Nucleus accumbens (tissue), 56 donors: Measurements from ENCODE around the gene DVL1.
"Not testable (repeated sequence)": the region's sequence is repeated elsewhere in the genome, so short reads cannot be mapped to it uniquely, and the experiment has no call there.

Experiments used
- DNase-seq, 56 donors: peaks; one replicate each; lab custom pipeline; 2025; lab: John Stamatoyannopoulos, UW

The DVL1 gene

DNA sequence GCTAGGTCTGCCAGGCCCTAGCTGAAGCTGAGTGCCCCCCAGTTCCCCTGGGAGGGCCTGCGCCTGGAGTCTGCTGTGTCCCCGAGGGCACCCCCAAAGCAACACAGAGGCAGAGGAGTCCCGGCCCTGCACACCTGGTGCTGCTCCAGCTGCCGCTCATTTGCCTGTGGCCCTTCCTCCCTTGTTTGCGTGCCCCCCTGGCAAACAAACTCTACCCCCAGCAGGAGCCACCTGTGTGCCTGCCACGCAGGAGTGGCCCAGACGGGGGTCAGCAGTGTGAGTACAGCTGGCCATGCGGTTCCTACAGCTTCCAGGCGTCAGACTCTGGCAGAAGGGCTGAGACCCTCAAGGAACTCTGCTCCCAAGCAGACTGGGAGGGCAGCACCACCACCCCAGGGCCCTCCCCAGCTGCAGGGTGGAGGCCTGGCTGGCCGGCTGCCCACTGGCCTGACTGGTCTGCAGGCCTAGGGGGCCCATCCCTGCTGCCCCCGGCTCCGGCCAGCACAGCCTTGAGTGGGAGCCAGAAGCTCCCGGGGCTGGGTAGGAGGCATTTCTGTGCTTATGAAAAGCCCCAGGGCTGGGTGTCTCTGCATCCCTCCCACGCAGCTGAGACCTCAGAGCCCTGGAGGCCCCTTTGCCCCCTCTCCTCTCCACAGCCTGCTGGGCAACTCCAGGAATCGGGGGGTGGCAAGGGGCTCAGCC, 18.7 kb downstream of the DVL1 start:
- DNase-seq = no peak

DNA sequence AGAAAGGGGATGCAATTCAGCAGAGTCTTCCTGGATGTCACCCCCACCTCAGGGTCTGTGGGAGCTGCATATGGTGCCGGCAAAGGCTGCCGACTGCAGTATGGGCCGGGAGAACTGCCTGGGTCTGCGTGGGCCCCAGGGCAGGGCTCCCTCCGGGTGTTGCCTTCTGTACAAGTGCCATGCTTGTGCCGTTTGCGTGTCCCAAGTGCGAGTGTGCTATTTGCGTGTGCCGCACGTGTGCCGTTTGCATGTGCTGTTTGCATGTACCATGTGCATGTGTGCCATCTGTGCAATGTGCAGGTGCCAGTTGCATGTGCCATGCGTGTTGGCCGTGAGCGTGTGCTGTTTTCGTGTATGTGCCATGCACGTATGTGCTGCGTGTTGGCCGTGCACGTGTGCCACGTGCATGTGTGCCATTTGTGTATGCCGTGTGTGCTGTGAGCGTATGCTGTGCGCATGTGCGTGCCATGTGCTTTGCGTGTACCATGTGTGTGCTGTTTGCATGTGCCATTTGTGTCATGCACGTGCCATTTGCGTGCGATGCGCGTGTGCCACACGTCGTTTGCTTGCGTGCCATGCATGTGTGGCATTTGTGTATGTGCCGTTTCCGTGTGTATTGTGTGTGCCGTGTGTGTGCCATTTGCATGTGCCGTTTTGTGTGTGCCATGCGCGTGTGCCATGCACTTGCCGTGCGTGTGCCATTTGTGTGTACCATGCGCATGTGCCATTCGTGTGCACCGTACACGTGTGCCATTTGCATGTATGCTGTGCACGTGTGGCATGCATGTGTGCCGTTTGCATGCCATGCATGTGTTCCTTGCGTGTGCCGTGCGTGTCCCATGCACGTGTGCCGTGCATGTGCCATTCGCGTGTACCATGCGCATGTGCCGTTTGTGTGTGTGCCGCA, 19.7 kb downstream of the DVL1 start:
- no peak for DNase-seq

DNA sequence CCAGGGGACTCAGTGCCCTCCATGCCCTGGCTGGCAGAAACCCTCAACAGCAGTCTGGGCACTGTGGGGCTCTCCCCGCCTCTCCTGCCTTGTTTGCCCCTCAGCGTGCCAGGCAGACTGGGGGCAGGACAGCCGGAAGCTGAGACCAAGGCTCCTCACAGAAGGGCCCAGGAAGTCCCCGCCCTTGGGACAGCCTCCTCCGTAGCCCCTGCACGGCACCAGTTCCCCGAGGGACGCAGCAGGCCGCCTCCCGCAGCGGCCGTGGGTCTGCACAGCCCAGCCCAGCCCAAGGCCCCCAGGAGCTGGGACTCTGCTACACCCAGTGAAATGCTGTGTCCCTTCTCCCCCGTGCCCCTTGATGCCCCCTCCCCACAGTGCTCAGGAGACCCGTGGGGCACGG, 21.0 kb downstream of the DVL1 start:
- DNase-seq = no peak

DNA sequence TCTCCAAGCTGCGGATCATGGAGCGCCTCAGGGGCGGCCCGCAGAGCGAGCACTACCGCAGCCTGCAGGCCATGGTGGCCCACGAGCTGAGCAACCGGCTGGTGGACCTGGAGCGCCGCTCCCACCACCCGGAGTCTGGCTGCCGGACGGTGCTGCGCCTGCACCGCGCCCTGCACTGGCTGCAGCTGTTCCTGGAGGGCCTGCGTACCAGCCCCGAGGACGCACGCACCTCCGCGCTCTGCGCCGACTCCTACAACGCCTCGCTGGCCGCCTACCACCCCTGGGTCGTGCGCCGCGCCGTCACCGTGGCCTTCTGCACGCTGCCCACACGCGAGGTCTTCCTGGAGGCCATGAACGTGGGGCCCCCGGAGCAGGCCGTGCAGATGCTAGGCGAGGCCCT, 21.9 kb downstream of the DVL1 start:
- no peak for DNase-seq

DNA sequence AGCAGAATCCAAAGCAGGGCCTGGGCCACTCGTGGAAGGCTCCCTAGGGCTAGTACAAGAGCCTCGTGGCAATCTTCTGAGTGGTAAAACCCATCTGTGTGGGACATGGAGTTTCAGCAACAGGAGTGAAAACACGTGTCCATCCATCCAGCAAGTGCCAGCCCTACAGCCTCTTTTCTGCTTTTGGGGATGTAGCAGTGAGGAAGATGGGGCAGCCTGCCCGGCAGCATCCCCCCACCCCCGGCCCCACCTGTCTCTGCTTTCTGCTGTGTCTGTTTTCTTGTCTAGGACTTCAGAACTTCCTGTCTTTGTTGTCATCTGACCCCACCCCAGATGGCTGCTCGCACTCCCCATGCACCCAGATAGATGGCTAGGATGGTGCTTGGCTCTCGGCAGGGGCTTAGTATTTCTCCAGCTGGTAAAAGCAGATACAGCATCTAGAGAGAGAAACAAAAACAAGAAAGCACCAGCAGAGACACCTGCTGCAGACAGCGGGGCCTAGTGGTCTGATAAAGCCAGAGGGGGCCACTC, 23.1 kb downstream of the DVL1 start:
- DNase-seq = no peak

DNA sequence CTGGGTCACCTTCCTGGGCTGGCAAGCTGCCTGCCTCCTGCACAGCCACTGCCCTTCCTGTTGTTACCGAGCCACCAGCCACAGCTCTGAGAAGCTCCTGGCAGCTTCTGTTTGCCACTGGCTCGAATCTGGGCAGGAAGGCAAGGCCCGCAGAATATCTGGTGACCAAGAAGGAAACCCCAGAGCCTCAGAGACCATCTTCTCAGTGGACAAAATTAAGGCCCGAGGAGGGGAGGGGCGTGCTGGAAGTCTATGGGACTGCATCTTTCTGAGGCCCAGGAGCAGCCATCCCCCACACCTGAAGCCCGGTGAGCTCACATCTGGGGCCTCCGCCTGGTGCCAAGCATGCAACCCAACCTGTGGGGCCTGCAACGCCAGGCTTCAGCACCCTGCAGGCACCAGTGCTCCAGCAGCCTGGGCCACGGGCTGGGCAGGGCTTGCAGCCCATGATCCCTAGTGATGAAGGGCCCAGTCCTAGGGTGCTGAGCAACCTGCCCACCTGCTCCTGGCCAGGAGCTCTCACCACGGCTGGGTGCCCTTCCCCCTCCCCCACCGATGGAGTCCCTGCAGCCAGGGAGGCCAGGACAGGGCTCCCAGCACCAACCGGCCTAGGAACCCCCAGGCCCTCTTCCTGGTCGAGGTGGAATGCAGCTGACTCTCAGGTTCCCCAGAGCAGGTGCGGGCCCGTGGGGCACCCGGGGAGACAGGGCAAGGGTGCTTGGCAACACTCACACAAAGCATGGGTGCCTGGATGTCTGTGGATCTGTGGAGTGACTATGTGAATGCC, 23.7 kb downstream of the DVL1 start:
- DNase-seq = no peak

DNA sequence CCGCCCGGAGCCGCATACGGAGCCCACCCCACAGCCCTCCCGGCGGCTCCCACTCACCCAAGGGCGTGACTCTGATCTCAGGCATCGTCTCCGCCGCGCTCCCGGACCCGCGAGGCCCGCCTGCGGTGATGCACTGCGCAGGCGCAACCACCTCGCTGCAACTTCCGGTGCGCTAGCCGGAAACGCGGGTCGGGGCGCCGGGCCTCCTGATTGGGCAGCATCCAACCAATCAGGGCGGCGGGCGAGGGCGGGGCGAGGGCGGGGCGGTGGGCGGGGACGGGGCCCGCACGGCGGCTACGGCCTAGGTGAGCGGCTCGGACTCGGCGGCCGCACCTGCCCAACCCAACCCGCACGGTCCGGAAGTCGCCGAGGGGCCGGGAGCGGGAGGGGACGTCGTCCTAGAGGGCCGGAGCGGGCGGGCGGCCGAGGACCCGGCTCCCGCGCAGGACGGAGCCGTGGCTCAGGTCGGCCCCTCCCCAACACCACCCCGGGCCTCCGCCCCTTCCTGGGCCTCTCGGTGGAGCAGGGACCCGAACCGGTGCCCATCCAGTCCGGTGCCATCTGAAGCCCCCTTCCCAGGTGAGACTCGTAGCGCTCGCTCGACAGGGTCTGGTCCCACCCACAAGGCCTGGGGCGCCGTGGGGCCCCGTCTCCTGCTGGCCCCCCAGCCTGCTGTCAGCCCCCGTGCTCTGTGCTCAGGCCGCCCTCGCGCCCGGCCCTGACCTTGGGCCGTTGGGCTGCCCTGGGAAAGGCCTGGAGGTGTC, 24.5 kb downstream of the DVL1 start, which contains the start of the genes CPTP and INTS11:
CPTP (plus strand) TSS at position 279 of the 764 bp plus-strand sequence. CDS start 2,109 bp downstream, outside the sequence.
INTS11 (minus strand) TSS at position 137 of the 764 bp plus-strand sequence; CDS start at position 85, 52 bp downstream.
- peak in 54 of 56 donors; percentile 63 to 94 (median 84) for DNase-seq

DNA sequence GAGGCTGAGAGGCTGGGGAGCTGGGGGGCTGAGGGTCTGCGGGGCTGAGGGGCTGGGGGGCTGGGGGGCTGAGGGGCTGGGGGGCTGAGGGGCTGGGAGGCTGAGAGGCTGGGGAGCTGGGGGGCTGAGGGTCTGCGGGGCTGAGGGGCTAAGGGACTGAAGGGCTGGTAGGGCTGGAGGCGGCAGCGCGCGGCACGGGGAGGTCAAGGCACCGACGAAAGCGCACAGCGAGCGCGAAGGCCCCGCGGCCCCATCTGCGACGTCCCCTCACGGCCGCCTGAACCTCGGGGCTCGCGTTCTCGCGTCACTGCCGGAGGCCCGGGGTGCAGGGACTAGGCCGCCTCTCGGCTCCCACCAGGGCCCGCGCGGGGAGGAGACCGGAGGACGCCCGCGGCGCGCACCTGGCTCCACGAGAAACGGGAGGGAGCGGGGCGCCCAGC, 25.1 kb downstream of the DVL1 start:
- no peak for DNase-seq

DNA sequence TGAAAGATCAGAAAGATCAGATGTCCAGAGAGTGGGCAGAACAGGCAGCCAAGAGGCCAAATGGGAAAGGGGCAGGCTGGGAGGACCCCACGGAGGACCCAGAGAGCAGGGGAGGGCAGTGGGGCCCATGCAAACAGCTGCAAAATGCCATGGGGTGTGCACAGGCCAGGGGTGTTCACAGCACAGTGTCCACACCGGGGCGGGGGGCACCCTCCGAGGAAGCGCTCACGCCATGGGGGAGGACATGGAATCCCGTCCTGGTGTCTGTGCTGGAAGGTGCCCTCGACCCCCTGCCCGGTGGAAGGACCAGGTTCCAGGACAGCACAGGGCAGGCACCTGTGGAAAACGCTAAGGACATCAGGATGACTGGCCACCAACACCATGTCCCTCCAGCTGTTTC, 26.3 kb downstream of the DVL1 start:
- no peak for DNase-seq

DNA sequence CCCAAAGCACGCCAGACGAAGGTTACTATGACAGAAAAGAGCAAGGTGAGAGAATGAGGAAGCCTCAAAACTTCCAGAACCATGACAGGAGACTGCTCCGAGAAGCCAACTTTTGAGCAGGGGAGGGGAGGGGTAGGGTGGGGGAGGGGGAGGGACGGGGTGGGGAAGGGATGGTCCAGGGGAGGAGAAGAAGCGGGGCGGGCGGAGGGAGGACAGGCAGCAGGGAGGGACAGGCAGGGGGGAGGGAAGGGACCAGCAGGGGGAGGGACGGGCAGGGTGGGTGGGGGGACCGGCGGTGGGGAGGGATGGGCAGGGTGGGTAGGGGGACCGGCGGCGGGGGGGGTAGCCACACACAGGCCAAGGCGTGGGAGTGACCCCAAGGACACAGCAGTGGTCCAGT, 26.8 kb downstream of the DVL1 start:
- no peak for DNase-seq

DNA sequence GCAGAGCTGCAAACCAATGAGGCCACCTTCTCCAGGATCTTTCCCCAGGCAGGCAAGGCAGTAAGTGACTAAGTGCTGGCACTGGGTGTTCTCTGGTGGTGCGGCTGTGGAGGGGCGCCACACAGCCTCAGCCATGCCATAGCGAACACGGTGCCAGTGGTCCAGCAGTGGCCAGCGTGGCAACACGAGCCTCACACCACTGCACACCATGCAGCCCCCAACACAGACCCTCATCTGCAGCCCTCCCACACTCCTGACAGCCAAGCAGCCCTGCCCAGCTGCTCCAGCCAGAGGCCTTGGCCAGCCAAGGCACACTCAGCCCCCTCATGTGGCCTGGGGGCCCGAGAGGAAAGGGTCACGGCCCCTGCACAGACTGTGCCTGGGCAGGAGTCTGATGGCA, 27.7 kb downstream of the DVL1 start:
- no peak for DNase-seq

DNA sequence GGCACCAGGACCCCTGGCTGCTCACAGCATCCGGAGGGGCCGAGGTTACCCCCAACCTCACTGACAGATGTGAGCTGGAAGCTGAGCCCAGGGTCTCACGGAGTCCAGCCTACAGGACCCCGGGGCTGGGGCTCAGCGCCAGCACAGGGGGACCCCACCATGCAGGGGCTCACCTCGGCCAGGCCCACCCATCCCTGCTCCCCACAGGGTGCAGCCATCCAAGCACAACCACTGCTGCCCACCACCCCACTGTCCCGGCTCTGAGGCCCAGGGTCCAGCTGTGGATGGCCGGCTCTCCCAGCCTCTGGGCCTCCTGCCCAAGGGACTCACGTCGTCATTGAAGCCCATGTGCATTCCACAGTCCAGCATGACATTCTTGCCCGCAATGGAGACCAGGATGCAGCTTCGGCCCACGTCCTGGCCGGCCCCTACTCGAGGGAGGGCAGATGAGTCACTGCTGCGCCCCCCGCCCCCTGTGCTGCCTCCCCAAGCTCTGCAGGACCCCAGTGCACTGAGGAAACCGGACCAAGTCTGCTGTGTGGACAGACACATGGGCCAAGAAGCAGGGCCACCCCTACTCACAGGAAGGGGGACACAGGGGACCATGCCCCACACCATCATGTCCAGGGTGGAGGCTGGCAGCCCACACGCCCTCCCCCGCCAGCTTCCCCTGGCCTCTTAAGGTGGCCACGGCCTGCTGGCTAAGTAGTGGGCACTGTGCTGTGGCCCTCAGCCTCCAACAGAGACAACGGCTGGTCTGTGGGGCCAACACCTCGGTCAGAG, 28.4 kb downstream of the DVL1 start:
- DNase-seq = no peak

DNA sequence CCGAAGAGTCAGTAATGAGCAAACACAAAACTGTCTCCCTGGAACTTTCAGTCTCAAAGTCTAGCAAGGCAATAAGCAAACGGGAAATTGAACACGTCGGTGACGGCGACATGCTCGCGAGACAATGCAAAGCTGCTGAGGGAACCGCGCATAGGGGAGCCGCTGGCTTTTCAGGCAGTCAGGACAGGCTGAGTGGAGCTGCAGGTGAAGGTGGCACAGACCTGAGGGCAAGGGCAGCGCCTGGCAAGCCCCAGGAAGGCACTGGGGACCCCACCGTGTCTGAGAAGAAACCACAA, 29.6 kb downstream of the DVL1 start:
- no peak for DNase-seq

DNA sequence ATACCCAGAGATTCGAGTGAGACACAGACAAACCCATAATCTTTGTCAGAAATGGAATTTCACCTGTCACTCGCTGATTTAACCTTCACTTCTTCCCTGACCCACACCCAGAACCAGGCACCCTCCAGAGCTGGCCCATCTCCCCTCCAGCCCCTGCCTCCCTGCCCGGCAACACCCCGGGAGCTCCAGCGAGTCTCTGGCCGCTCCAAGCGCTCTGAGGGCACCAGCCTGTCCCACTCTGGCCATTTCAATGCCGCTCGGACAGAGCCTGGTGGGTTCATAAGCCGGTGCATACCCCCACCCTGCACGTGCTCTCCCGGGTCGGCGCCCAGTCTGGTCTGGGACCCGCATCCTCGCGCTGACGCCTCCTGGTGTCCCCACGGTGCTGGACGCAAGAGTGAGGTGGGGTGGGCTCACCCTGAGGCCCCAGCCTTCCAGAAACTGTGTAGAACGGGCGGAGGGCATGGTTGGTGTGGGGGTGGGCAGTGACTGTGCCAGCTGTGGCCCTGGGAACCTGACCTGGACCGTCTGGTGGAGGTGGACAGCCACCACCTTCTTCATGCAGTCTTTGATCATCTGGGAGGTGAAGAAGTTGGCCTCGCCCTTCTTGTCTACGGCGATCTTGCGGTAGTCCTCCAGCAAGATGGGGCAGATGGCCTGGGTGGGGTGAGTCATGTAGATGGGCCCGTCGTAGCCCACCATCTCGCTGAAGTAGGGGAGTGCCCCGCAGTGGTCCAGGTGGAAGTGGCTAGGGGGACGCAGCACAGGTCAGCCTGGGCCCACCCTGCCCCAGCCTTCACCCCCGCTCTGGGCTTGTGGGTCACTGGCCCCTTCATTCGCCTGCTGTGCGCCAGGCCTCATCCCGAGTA, 30.2 kb downstream of the DVL1 start:
- no peak for DNase-seq

DNA sequence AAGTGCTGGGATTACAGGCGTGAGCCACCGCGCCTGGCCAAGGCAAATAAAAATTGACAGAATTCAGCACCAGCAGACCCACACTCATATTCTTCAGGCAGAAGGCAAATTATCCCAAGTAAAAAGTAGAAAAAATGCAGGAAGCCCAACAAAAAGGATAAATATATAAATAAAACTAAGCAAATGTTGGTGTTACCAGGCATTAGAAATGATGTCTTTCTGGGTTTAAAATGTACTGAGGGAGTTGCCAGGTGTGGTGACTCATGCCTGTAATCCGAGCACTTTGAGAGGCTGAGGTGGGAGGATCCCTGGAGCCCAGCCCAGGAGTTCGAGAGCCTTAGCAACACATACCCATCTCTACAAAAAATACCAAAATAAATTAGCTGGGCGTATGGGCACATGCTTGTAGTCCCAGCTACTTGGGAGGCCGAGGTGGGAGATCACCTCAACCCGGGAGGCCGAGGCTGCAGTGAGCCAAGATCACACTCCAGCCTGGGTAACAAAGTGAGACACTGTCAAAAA, 31.0 kb downstream of the DVL1 start:
- DNase-seq = peak in 24 of 56 donors; percentile 10 to 72 (median 27)

DNA sequence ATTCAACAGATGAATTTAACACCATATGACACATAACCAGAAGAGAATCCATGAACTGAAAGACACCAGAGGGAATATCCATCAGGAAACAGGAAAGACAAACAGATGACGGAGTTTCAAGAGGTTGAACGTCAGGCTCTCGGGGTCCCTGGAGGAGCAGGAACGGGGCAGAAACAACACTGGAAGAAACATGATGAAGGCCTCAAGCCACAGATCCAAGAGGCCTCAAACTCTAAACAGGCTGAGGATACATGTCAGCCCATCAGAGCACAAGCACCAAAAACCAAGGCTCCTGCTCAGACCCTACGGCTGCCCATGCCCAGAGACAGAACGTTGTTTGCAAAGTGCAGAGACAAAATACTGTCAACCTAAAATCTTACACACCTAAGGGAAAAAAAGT, 31.8 kb downstream of the DVL1 start:
- DNase-seq = no peak

DNA sequence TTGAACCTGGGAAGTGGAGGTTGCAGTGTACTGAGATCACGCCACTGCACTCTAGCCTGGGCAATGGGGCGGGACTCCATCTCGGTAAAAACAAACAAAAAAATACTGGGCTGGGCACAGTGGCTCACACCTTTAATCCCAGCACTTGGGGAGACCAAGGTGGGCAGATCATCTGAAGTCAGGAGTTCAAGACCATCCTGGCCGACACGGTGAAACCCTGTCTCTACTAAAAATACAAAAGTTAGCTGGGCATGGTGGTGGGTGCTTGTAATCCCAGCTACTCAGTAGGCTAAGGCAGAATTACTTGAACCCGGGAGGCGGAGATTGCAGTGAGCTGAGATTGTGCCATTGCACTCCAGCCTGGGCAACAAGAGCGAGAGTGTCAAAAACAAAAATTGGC, 33.0 kb downstream of the DVL1 start:
- not testable (repeated sequence) for DNase-seq

DNA sequence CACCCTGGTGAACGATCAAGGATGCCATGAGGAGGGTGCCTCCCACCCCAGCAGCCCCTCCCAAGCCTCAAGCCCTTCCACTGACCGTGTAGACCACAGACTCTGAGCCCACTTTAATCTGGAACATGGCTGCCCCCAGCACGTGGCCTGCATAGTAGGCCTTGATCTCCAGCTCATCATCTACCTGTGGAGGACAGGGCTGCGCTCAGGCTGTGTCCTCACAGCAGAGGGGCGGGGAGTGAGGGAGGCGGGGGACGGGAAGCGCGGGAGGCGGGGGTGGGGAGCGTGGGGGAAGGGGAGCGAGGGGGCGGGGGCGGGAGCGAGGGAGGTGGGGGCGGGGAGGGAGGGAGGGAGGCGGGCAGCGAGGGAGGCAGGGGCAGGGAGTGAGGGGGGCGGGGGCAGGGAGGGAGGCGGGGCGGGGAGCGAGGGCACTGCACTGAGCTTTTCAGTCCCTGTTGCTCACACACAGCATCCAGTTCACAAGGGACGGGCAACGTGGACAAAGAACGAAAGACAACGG, 33.7 kb downstream of the DVL1 start:
- DNase-seq = no peak
